ENCODE measurements around the gene FCRL3.

The FCRL3 gene

GRCh38 chr1:157659576-157660247 is 40.9 kb downstream of the FCRL3 start:
- ATAC-seq (ENCODE audit: low read depth) (no peak), DNase-seq (ENCODE audit: low spot score) (no peak)
- Histone ChIP-seq H3K27me3 (ENCODE audit: insufficient read depth, poor library complexity, severe bottlenecking) (peaks cover 3% of the 10 kb centered on the region), H3K9me3 (ENCODE audit: severe bottlenecking) (no peaks in the 10 kb centered on the region), H3K4me1 (ENCODE audit: insufficient read depth, poor library complexity, severe bottlenecking) (no peaks in the 10 kb centered on the region), H3K4me3 (ENCODE audit: severe bottlenecking) (no peak overlapping the region), H3K27ac (ENCODE audit: poor library complexity, severe bottlenecking) (no peak overlapping the region), H3K36me3 (ENCODE audit: low read depth) (no peaks in the 10 kb centered on the region)
- TF ChIP-seq CTCF (IDR thresholded peaks at IDR 0.05; ENCODE audit: poor library complexity, severe bottlenecking): no peak

GRCh38 chr1:157658571-157658970 is 42.0 kb downstream of the FCRL3 start:
- Histone ChIP-seq H3K9me3 (ENCODE audit: severe bottlenecking) (no peaks in the 10 kb centered on the region), H3K27me3 (ENCODE audit: insufficient read depth, poor library complexity, severe bottlenecking) (peaks cover 3% of the 10 kb centered on the region), H3K4me1 (ENCODE audit: insufficient read depth, poor library complexity, severe bottlenecking) (no peaks in the 10 kb centered on the region), H3K36me3 (ENCODE audit: low read depth) (no peaks in the 10 kb centered on the region), H3K4me3 (ENCODE audit: severe bottlenecking) (no peak overlapping the region), H3K27ac (ENCODE audit: poor library complexity, severe bottlenecking) (no peak overlapping the region)
- ATAC-seq (ENCODE audit: low read depth) (no peak), DNase-seq (ENCODE audit: low spot score) (no peak)
- TF ChIP-seq CTCF (IDR thresholded peaks at IDR 0.05; ENCODE audit: poor library complexity, severe bottlenecking): no peak

- no peak overlapping the region for H3K4me3 ChIP-seq (ENCODE audit: severe bottlenecking)
- DNase-seq (ENCODE audit: low spot score) (no peak), ATAC-seq (ENCODE audit: low read depth) (no peak)
- no peaks in the 10 kb centered on the region for H3K27me3 ChIP-seq (ENCODE audit: insufficient read depth, poor library complexity, severe bottlenecking)
- no peaks in the 10 kb centered on the region for H3K36me3 ChIP-seq (ENCODE audit: low read depth)
- no peak overlapping the region for H3K27ac ChIP-seq (ENCODE audit: poor library complexity, severe bottlenecking)
- no peaks in the 10 kb centered on the region for H3K4me1 ChIP-seq (ENCODE audit: insufficient read depth, poor library complexity, severe bottlenecking)
- TF ChIP-seq CTCF (IDR thresholded peaks at IDR 0.05; ENCODE audit: poor library complexity, severe bottlenecking): no peak
- H3K9me3 ChIP-seq (ENCODE audit: severe bottlenecking): no peaks in the 10 kb centered on the region
Observed at GRCh38 chr1:157653494-157653873, 47.1 kb downstream of the FCRL3 start.

GRCh38 chr1:157652859-157653493 is 47.6 kb downstream of the FCRL3 start:
- H3K27ac ChIP-seq (ENCODE audit: poor library complexity, severe bottlenecking): no peak overlapping the region
- H3K9me3 ChIP-seq (ENCODE audit: severe bottlenecking): no peaks in the 10 kb centered on the region
- no peak for DNase-seq (ENCODE audit: low spot score)
- no peak for TF ChIP-seq CTCF (IDR thresholded peaks at IDR 0.05; ENCODE audit: poor library complexity, severe bottlenecking)
- no peak overlapping the region for H3K4me3 ChIP-seq (ENCODE audit: severe bottlenecking)
- no peaks in the 10 kb centered on the region for H3K36me3 ChIP-seq (ENCODE audit: low read depth)
- H3K27me3 ChIP-seq (ENCODE audit: insufficient read depth, poor library complexity, severe bottlenecking): no peaks in the 10 kb centered on the region
- ATAC-seq (ENCODE audit: low read depth): no peak
- H3K4me1 ChIP-seq (ENCODE audit: insufficient read depth, poor library complexity, severe bottlenecking): no peaks in the 10 kb centered on the region

GRCh38 chr1:157648317-157648716 is 52.3 kb downstream of the FCRL3 start:
- no peak for TF ChIP-seq CTCF (IDR thresholded peaks at IDR 0.05; ENCODE audit: poor library complexity, severe bottlenecking)

More at GRCh38 chr1:157648317-157648716, 52.3 kb downstream of the FCRL3 start:
- no peak for DNase-seq (ENCODE audit: low spot score)
- no peaks in the 10 kb centered on the region for H3K27me3 ChIP-seq (ENCODE audit: insufficient read depth, poor library complexity, severe bottlenecking)
- no peaks in the 10 kb centered on the region for H3K36me3 ChIP-seq (ENCODE audit: low read depth)
- no peak for ATAC-seq (ENCODE audit: low read depth)
- no peaks in the 10 kb centered on the region for H3K4me1 ChIP-seq (ENCODE audit: insufficient read depth, poor library complexity, severe bottlenecking)
- H3K4me3 ChIP-seq (ENCODE audit: severe bottlenecking): no peak overlapping the region
- H3K27ac ChIP-seq (ENCODE audit: poor library complexity, severe bottlenecking): no peak overlapping the region
- H3K9me3 ChIP-seq (ENCODE audit: severe bottlenecking): no peaks in the 10 kb centered on the region

Measured in RWPE2 (cell line).